Choroid plexus epithelial cell (primary cell): ENCODE measurements around the gene SFXN5.

Experiments used
- DNase-seq: peaks from one replicate; pipeline ENCODE4 v3.0.0-alpha.2; 2010; ENCODE audit warnings: low read depth
- H3K4me3 ChIP-seq: 2 replicates; pipeline ENCODE4 v1.5.1; 2011; ENCODE audit warnings: low read depth, mild to moderate bottlenecking, control low read depth, low read length, moderate library complexity
- TF ChIP-seq, protein P1 (sequence below): conservative IDR thresholded peaks from 2 replicates; pipeline ENCODE4 v1.5.1; 2011; ENCODE audit warnings: low read depth, mild to moderate bottlenecking, control low read depth, inconsistent platforms, low read length, moderate library complexity

Gene SFXN5

DNA sequence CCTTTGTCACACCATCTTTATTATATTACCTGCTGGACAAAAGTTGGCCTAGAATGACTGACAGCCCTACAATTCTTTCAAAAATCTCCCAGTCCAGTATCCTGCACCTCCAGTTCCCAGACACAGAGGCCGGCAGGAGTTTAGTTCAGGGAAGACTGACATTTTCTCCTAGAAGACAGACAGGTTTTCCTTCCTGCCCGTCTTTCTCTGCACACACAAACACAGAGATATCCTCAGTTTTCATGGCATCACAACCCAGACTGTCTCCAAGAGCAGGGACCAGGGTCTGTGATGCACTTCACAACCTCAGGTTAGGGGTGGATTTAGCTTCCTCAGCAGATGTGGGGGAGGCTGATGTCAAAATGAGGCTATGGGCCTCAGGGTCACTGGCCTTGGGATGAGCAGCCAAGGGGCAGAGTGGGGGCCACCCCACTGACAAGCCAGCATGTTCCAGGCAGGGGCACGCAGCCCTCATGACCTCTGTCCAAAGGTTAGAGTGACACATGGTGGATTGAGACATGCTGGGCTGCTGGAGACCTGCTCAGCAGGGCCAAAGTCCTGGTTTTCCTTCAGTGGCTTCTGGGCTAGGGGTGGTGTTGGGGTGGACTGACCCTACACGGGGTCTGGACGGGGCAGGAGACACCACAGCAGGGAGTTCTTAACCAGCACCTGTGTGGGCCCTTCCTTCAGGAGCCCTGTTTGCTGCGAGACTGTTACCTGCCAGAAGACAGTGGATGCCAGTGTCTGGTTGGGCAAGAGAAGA is 70.5 kb downstream of the SFXN5 start:
- no peak for DNase-seq
- TF ChIP-seq, protein P1, sequence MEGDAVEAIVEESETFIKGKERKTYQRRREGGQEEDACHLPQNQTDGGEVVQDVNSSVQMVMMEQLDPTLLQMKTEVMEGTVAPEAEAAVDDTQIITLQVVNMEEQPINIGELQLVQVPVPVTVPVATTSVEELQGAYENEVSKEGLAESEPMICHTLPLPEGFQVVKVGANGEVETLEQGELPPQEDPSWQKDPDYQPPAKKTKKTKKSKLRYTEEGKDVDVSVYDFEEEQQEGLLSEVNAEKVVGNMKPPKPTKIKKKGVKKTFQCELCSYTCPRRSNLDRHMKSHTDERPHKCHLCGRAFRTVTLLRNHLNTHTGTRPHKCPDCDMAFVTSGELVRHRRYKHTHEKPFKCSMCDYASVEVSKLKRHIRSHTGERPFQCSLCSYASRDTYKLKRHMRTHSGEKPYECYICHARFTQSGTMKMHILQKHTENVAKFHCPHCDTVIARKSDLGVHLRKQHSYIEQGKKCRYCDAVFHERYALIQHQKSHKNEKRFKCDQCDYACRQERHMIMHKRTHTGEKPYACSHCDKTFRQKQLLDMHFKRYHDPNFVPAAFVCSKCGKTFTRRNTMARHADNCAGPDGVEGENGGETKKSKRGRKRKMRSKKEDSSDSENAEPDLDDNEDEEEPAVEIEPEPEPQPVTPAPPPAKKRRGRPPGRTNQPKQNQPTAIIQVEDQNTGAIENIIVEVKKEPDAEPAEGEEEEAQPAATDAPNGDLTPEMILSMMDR, result no peak
- H3K4me3 ChIP-seq, result no peak overlapping the region

DNA sequence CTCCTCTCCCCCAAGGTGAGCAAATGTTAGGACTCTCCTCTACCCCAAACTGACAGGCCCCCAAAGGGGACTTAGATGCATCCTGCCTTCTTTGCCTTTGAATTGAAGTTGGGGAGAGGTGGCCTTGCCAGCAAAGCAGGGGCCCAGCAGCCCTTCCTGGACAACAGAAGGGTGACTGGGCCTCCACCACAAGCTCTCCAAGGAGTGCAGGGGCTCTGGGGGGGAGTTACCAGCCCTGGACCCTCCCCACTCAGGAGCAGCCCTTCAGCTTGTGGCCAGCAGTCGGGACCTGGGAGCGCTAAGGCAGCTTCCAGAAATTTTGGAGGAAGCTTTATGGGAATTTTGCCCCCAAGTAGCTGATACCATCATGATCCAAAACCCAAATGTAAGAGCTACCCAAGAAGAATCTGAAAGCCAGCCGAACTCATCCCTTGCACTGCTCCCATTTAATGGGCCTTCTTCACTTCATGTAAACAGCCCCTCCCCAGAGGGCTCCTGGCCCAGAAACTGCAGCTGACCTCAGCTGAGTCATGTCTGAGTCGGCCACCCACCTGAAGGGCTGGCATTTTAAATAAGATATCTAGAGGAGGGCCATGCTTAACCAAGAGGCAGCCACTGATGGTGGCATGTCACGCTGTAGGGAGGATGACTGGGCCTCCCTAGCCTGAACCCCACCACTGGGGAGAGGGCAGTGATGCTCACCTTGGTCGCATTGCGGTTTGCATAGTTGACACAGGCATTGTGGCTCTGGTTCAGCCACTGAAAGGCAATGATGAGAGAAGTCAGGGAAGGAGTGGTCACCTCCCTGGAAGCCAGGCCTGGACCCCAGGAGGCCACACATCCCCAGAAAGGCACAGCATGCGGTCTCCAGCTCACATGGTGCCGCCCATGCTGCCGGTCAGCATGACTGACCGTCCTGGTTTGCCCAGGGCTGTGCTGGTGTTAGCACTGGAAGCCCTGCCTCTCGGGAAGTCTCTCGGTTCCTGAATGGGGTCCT is 71.5 kb downstream of the SFXN5 start:
- TF ChIP-seq, protein P1, result no peak
- DNase-seq, result peak; percentile 45

DNA sequence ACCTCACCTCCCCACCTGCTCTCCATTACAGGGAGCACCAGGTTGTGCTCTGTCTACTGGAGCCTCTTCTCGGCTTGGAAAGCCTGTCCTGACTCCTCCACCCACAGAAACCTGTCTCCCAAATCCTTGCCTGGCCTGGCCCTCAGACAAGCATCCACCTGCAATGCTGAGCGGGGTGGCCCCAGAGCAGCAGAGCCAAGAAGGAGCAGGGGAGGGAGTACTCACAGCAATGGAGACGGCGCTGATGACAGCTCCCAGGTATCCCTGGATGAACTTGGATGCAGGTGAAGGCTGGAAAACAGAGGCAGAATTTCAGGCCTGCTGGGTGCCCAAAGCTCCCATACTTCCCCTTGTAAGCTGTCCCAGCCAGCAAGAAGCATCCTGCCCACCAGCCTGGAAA is 72.8 kb downstream of the SFXN5 start:
- H3K4me3 ChIP-seq, result no peak overlapping the region
- no peak for DNase-seq
- TF ChIP-seq, protein P1, result no peak

More for the DNA sequence above, 71.5 kb downstream of the SFXN5 start:
- H3K4me3 ChIP-seq, result no peak overlapping the region

DNA sequence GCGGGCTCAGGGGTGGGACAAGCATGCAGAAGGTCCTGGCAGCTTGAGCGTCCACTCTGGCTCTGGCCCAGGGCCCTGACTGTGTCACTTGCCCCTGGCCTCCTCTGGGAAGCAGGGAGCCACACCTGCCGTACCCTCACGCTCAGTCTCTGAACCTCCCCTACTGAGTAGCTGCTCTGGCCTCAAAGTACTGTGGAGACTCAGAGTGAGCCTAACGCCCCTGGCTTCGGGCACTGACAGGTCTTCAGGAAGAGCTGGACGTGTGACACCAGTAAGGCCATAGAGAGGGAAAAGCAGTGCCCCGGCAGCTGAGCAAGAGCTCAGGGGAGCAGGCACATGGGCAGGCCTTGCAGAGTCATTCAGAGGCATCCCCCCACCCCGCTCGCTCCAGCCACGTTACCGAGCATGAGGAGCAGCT is 73.3 kb downstream of the SFXN5 start:
- DNase-seq, result no peak
- TF ChIP-seq, protein P1, result no peak
- H3K4me3 ChIP-seq, result no peak overlapping the region

DNA sequence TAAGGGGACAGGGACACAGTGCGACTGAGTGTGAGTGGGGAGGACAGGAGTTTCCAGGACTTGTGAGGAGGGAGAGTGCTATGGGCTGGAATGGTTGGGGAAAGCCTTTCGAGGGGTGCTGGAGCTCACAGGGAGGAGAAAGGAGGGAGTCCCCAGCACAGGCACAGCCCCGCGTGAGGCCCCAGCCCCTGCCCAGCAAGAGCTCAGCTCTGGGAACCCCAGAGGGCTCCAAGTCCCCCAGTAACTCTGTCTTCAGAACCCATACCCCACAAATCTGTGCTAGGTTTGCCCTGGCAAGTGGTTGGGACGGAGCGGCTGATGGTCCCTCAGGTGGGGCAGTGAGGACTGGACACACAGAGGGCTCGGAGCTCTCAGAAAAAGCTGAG is 75.4 kb downstream of the SFXN5 start:
- no peak for DNase-seq
- TF ChIP-seq, protein P1, result no peak
- no peak overlapping the region for H3K4me3 ChIP-seq

DNA sequence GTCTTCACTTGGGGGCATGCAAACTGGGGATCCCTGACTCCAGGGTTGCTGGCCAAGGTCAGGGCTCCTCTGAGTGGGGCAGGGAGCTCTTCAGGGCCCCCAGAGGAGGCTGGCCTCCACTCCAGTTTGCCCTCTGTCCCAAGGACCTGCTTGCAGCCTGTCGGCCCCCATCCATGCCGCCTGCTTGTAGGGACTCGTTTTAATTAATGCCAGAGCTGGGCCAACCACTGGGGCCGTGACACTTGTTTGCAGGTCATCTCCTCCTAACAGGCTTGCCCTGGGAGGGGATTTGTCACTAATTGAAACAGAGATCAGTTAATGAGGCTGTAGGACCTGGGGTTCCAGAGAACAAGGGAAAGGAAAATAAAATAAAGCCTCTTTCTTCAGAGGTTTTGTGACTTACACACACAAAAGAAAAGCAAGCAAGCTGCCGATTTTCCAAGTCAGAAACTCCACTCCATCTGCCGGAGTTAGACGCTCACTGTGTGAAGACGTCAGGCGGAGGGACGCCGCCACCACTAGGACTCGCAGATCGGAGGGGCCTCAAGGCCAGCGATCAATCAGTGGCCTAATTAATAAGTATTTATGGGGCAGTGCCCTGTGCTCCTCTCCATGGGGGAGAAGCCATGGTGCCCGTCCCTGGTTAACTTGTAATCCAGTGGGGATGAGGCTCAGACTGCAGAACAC is 75.9 kb downstream of the SFXN5 start:
- no peak for DNase-seq
- H3K4me3 ChIP-seq, result no peak overlapping the region
- TF ChIP-seq, protein P1, result no peak
